ENCODE data around the gene SP3.

- TF ChIP-seq CTCF (IDR thresholded peaks at IDR 0.05 in 8 of 11, conservative IDR thresholded peaks at IDR 0.05 in 3 of 11) (no peak), POLR2A (IDR thresholded peaks at IDR 0.05) (no peak), POLR2AphosphoS5 (IDR thresholded peaks at IDR 0.05) (no peak)
Measured at GRCh38 chr2:173892341-173892740, 72.8 kb downstream of the SP3 start.
